Transverse colon (tissue), 3 donors: ENCODE measurements around the gene FAM24A.

Source experiments
- CTCF ChIP-seq, 5 experiments: fragments of 200-600 bp in 3 of 5; fragments of 450-650 bp in 2 of 5; sonication (generic) in 3 of 5; IDR thresholded peaks; 1 replicate in 2 of 5; 2 replicates in 3 of 5; pipeline ENCODE4 v1.5.1; 2016 to 2017; ENCODE audit warnings: antibody characterized with exemption in 5 of 5, inconsistent platforms in 3 of 5, mild to moderate bottlenecking in 2 of 5, moderate library complexity in 1 of 5
- POLR2A ChIP-seq: fragments of 450-650 bp; IDR thresholded peaks from one replicate; pipeline ENCODE4 v1.6.1; 2016; ENCODE audit warnings: antibody characterized with exemption, mild to moderate bottlenecking, moderate library complexity

GRCh38 chr10:122939856-122940543, 29.6 kb downstream of the FAM24A start:
- TF ChIP-seq CTCF (IDR thresholded peaks at IDR 0.05) (no peak), POLR2A (no peak)
